ENCODE measurements around the gene SEMA5A. TPM values are rescaled to one million over a fixed set of nuclear protein-coding genes. Genes with fewer than 3 reads are reported as not detected.
A peak's percentile ranks its signal among the peaks of the same experiment; 100 is the strongest.

The SEMA5A gene
- total RNA-seq, 1 donor from 2014 or later, result under 0.01 TPM

DNA sequence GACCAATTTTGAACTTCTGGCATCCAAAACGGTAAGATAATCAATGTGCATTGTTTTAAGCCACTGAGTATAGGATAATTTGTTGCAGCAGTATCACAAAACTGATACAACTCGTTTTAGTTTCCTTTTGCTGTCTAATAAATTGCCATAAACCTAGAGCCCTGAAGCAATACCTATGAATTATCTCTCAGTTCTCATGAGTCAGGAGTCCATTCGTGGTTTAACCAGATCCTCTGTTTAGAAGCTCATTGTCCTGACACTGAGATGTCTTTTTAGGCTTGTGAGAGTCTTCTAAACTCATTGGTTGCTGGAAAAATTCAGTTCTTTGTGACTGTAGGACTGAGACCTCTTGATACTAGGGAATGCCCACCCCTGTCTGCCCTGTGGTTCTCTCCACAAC lies 262.9 kb downstream of the SEMA5A start:
- DNase-seq (ENCODE audit: low read depth in 2 of 2), result no peak

DNA sequence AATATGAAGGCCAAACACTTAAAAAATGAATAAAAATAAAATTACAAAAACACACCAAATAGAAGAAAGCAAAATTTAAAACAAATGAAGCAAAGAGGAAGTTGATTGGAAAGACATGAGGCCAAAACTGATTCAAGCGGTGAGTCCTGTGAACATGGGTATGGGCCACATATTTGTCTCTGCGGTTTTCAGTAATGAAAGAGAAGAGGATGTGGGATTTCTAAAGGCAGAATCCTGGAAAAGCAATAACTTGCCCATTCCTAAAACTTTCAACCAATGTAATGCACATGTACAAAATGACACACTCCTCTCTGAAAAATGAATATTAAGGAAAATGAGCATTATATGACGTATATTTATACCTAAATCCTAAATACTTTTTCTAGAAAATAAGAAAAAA lies 263.7 kb downstream of the SEMA5A start:
- no peak for DNase-seq (ENCODE audit: low read depth in 2 of 2)

DNA sequence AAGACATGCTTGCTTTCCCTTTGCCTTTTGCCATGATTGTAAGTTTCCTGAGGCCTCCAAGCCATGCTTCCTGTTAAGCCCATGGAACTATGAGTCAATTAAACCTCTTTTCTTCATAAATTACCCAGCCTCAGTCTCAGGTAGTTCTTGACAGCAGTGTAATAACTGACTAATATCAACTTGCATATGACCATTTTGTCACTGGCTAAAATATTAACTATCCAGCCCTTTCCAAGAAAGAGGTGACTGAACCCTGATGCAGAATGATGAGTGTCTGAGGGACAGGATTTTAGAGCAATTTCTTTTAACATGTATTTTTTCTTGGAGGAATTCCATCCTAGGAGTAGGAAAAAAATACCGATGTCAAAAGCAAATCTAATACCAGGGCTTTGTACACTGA lies 266.1 kb downstream of the SEMA5A start:
- DNase-seq (ENCODE audit: low read depth in 2 of 2), result no peak

DNA sequence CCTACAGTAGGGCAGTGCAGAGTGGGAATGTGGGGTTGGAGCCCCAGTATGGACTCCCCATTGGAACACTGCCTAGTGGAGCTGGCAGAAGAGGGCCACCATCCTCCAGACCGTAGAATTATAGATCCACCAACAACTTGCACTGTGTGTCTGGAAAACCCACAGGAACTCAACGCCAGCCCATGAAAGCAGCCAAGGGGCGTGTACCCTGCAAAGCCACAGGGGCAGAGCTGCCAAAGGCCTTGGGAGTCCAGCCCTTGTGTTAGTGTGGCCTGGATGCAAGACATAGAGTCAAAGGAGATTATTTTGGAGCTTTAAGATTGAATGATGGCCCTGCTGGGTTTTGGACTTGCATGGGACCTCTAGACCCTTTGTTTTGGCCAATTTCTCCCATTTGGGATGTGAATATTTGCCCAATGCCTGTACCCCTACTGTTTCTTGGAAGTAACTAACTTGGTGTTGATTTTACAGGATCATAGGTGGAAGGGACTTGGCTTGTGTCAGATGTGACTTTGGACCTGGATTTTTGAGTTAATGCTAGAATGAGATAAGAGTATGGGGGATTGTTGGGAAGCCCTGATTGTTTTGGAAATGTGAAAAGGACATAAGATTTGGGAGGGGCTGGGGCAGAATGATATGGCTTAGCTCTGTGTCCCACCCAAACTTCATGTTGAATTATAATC lies 266.8 kb downstream of the SEMA5A start:
- DNase-seq (ENCODE audit: low read depth in 2 of 2), result no peak

GRCh38 chr5:9269014-9269413 lies 276.9 kb downstream of the SEMA5A start:
- peak in 1 of 2 donors; percentile 20 for DNase-seq (ENCODE audit: low read depth in 2 of 2)

DNA sequence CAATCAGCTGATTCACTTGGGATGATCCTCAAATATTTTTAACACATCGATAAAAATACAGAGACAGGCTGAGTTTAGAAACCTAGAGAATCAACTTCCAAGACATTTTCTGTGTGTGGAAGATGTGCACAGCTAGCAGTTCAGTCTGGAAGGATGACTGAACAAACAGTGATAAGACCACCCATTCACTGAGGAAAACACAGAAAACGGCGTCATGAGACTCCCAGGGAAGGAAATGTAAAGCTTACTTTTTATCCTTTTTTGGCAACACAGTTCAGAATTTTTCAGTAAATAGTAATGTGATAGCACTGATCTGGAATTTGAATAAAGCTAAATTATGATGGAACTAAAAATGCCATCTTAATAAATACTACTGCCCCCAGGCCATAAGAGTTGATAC lies 277.6 kb downstream of the SEMA5A start:
- DNase-seq (ENCODE audit: low read depth in 2 of 2), result peak in 1 of 2 donors; percentile 28

DNA sequence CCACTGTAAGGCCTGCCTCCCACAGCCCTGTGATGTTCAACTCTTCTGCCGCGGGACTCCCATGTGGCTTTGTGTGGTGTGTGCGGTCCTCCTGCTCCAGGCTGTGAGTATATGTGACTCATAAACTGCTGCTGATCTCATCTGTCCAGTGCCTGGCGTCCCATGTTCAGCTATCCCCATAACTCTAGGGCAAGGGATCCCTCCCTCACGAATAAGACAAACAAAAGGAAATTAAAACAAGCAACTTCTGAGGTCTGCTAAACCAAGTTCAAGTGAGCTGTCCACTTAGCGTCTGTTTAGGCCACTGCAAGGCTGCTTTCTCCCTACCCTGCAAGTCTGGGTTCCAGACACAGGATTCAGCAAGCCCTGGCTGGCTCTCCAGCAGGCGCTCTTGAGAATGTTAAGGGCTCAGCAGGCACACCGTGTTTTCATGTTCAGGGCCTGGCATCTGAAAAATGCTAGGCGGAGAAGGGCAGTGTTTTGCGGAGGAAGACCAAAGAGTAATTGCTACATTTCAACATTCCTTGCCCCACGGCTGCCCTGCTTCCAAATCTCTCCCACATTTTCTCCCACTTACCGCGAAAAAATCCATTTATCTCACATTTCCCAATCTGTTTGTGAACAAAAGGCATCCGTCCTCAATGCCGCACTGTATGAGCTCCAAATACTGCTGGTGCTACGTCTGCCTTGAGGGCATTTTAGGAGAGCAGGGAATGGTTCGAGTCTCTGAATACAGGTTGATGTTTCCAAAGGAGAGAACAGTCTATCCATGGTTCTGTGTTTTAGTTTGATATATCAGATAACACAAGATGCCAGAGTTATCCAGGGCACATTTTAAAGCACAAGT lies 280.2 kb downstream of the SEMA5A start:
- DNase-seq (ENCODE audit: low read depth in 2 of 2), result peak in 1 of 2 donors; percentile 1

DNA sequence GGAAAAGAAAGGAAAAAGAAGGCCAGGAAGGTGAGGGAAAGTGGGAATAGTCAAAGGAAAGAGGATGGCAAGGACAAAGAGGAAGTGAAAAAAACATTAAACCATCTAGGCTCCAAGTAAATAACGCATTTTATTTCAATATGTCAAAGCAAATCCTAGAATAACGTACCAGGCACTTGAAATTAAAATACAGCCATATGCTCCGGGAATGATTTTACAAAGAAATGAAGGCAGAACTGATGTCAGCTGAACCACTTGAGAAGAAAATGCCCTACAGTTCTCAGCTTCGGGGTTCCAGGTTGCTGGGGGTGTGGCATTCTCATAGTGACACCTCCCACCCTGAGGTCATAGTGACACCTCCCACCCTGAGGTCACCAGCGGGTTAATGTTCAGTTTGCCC lies 281.6 kb downstream of the SEMA5A start:
- no peak for DNase-seq (ENCODE audit: low read depth in 2 of 2)

GRCh38 chr5:9263656-9264055 lies 282.2 kb downstream of the SEMA5A start:
- no peak for DNase-seq (ENCODE audit: low read depth in 2 of 2)

- DNase-seq (ENCODE audit: low read depth in 2 of 2), result no peak
Measured at GRCh38 chr5:9251379-9251980, 294.4 kb downstream of the SEMA5A start.

- no peak for DNase-seq (ENCODE audit: low read depth in 2 of 2)
Measured at GRCh38 chr5:9249231-9249630, 296.6 kb downstream of the SEMA5A start.

DNA sequence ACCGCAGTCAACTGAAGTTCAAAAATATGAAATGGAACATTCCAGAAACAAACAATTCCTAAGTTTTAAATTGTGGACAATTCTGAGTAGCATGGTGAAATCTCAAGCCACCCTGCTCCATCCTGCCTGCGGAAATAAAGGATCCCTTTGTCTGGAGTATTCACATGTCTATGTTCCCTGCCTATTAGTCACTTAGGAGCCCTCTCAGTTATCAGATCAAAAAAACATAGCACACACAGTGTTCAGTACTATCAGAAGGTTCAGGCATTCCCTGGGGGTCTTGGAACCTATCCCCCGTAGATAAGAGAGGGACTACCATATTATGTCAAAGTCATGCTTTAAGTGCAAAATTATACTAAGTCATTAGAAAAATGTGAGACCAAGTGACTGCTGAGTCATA lies 300.8 kb downstream of the SEMA5A start:
- DNase-seq (ENCODE audit: low read depth in 2 of 2), result no peak

- DNase-seq (ENCODE audit: low read depth in 2 of 2), result no peak
Measured at GRCh38 chr5:9244417-9244816, 301.5 kb downstream of the SEMA5A start.

GRCh38 chr5:9241479-9242305 lies 304.2 kb downstream of the SEMA5A start:
- DNase-seq (ENCODE audit: low read depth in 2 of 2), result no peak

- DNase-seq (ENCODE audit: low read depth in 2 of 2), result no peak
Measured at GRCh38 chr5:9240431-9240830, 305.4 kb downstream of the SEMA5A start.

DNA sequence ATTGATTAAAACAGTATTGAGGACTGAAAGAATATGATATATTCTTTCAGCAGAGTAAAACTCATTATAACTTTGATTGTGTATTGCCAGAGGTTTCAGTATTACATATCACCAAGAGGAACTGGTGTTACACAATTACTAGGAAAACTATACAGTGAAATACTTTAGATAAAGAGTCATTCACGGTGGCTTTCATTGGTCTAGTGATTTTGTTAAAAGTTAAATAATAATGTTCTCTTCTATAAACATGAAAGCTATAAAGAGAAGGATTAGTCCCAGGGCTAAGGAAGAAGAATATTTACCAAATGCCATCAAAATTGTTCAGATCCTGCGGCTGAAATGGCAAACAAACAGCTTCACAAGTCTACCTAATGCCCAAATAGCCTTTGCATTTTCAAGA lies 306.2 kb downstream of the SEMA5A start:
- no peak for DNase-seq (ENCODE audit: low read depth in 2 of 2)

- DNase-seq (ENCODE audit: low read depth in 2 of 2), result no peak
Measured at GRCh38 chr5:9239071-9239470, 306.8 kb downstream of the SEMA5A start.

DNA sequence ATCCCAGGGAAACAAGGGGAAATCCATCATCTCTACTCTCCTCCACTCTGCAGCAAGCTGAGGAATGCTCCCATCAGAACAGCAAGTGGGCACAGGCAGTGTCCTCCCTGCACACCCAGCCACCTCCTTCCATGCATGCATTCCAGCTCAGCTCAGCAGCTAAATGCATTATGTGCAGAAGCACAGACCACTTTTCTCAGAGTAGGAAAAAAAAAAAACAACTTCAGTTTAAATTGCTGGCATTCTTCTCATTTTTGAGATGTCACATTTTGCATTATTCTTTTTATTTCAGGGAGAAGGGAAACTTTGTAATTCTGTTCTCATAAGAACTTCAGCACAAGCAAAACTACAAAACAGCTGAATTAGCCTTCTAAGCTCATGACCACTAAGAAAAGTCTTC lies 312.2 kb downstream of the SEMA5A start:
- no peak for DNase-seq (ENCODE audit: low read depth in 2 of 2)

DNA sequence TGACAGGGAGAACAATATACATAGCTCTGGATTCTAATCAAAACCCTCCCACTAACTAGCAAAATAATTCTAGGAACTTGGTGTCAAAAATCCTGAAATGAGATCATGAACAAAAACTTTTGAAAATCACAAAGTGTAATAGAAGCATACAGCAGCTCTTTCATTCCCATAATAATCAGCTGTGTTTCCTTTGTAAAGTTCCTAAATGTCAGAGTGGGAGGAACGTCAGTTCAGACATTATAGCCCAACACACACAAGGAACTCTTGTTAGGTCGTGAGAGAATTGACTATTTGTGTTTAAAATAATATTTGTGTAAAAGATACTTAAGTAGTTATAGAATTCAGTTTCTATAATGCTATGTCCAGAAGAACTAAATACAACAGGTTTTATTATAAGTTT lies 312.8 kb downstream of the SEMA5A start:
- DNase-seq (ENCODE audit: low read depth in 2 of 2), result no peak

DNA sequence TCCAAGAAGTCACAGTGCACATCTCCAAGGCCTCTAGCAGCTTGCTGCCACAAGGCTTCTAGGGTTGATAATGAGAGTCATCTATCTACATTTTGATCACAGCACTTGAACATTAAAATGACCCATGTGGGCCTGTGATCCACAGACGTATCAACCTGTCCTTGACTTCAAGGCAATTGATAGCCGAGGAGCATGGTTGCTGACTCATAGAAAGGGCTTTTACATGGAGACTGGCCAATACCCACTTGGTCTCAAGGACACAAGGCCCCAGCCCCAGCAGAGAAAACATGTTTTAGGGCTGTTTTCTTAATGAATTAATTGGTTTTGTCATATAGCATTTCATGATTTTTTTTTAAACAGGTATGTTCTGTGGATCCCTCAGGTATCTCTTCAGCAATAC lies 314.0 kb downstream of the SEMA5A start:
- no peak for DNase-seq (ENCODE audit: low read depth in 2 of 2)

DNA sequence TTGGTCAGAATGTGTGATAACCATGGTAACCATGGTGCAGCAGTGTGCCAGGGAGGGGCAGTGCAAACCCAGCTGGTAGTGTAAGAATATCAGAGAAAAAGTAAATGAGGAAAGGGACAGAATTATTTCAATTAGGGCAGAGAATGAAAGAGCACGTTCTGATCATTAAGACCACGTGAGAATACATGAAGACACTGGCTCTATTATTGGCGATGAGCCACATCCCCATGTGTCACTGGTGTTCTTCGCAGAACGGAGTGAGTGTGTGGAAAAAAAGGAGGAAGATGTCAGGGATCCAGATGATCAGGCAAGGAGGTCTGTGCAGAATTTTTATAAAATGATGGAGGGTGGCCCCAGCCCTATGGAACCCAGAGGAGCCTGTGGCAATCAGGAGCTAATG lies 315.5 kb downstream of the SEMA5A start:
- DNase-seq (ENCODE audit: low read depth in 2 of 2), result no peak

GRCh38 chr5:9226016-9226536 lies 319.8 kb downstream of the SEMA5A start:
- no peak for DNase-seq (ENCODE audit: low read depth in 2 of 2)
